ENCODE data around the gene SS18L1. TPM values are rescaled to one million over a fixed set of nuclear protein-coding genes. Genes with fewer than 3 reads are reported as not detected.

SS18L1 gene
- total RNA-seq, 1 experiment from 2014 or later = 29.0 TPM

DNA sequence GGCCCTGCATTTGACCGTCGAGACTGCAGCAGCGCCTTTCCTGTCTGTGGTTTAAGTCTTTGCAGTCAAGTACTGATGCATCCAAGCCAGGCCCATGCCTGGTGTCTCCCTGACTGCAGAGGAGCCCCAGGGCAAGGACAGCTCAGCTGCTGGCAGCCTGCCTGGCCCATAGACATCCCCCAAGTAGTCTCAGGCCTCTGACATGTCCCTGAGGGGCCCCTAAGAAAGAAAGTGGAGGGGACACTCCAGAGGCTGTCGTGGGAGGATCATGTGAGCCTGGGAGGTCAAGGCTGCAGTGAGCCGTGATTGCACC lies 58.5 kb downstream of the SS18L1 start:
- no peak overlapping the region for H3K27ac ChIP-seq
- no peaks in the 10 kb centered on the region; the same call in 1 of the 2 replicates for H3F3A ChIP-seq (ENCODE audit: insufficient read depth, low read depth)
- BruUV-seq (replicated peaks) = no TSS peak
- H3K4me1 ChIP-seq (replicated peaks; ENCODE audit: insufficient read depth) = no peaks in the 10 kb centered on the region
- peaks cover 3% of the 10 kb centered on the region; the same call in 1 of the 2 replicates for H3K36me3 ChIP-seq (ENCODE audit: low read depth)
- H3K27me3 ChIP-seq (ENCODE audit: insufficient read depth, low read depth) = no peaks in the 10 kb centered on the region
- intact Hi-C loops (cut with micrococcal nuclease; ENCODE audit: unreplicated experiment) = no loop called here
- no peak overlapping the region for H3K4me2 ChIP-seq
- TF ChIP-seq, protein P1, sequence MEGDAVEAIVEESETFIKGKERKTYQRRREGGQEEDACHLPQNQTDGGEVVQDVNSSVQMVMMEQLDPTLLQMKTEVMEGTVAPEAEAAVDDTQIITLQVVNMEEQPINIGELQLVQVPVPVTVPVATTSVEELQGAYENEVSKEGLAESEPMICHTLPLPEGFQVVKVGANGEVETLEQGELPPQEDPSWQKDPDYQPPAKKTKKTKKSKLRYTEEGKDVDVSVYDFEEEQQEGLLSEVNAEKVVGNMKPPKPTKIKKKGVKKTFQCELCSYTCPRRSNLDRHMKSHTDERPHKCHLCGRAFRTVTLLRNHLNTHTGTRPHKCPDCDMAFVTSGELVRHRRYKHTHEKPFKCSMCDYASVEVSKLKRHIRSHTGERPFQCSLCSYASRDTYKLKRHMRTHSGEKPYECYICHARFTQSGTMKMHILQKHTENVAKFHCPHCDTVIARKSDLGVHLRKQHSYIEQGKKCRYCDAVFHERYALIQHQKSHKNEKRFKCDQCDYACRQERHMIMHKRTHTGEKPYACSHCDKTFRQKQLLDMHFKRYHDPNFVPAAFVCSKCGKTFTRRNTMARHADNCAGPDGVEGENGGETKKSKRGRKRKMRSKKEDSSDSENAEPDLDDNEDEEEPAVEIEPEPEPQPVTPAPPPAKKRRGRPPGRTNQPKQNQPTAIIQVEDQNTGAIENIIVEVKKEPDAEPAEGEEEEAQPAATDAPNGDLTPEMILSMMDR (conservative IDR thresholded peaks at IDR 0.05) = no peak
- no peak for TF ChIP-seq EZH2 (IDR thresholded peaks at IDR 0.05; ENCODE audit: low read depth)
- H3K4me3 ChIP-seq = no peak overlapping the region
- no peaks in the 10 kb centered on the region for H3K9me2 ChIP-seq (ENCODE audit: insufficient read depth)
- no peaks in the 10 kb centered on the region for H3K9me3 ChIP-seq (ENCODE audit: insufficient read depth, low read depth)
- no peaks in the 10 kb centered on the region for H3K79me2 ChIP-seq (ENCODE audit: low read depth)
- no peak for DNase-seq
- peaks cover 7% of the 10 kb centered on the region for H4K20me1 ChIP-seq (ENCODE audit: insufficient read depth)
- no peak overlapping the region for H2AFZ ChIP-seq
- ChIA-PET CTCF (no interaction called here), POLR2A (ENCODE audit: unreplicated experiment) (no interaction called here)

DNA sequence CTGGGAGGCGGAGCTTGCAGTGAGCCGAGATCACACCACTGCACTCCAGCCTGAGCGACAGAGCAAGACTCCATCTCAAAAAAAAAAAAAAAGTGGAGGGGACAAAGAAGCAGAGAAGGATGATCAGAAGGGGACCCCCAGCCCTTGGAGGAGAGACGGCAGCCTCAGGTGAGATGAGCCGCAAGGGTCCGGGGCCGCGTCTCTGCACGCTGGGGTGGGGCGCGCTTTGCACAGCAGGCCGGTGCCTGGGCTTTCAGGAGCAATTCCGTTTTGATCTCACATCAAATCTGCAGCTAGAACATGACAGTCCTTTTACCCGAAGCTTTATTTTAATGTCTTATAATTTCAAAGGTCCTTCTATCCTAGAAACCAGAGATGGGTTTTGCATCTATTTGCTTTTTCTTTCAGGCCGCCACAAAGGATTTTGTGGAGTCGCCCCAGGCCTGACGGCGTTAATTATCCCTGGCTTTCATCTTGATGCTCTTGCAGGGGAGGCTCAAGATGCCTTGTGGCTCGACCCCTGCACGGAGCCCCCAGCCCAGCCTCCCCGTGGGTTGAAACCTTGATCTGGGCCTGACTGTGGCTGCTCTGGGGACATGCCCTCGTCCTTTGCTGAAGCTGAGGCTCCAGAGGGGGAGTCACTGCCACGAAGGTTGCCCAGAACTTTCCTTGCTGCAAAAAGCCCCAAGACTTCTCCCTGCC lies 59.3 kb downstream of the SS18L1 start:
- Histone ChIP-seq H3K4me3 (no peak overlapping the region), H2AFZ (no peak overlapping the region), H3K27me3 (ENCODE audit: insufficient read depth, low read depth) (no peaks in the 10 kb centered on the region), H3K36me3 (ENCODE audit: low read depth) (peaks cover 3% of the 10 kb centered on the region; the same call in 1 of the 2 replicates), H3K9me3 (ENCODE audit: insufficient read depth, low read depth) (no peaks in the 10 kb centered on the region), H3K79me2 (ENCODE audit: low read depth) (no peaks in the 10 kb centered on the region), H3K27ac (no peak overlapping the region), H3K4me1 (replicated peaks; ENCODE audit: insufficient read depth) (no peaks in the 10 kb centered on the region), H3K4me2 (no peak overlapping the region), H3F3A (ENCODE audit: insufficient read depth, low read depth) (peaks cover 3% of the 10 kb centered on the region; the same call in 1 of the 2 replicates), H3K9me2 (ENCODE audit: insufficient read depth) (no peaks in the 10 kb centered on the region), H4K20me1 (ENCODE audit: insufficient read depth) (peaks cover 7% of the 10 kb centered on the region)
- TF ChIP-seq, protein P1 (conservative IDR thresholded peaks at IDR 0.05) = no peak
- TF ChIP-seq EZH2 (IDR thresholded peaks at IDR 0.05; ENCODE audit: low read depth) = no peak
- intact Hi-C loops (cut with micrococcal nuclease; ENCODE audit: unreplicated experiment) = no loop called here
- no peak for DNase-seq
- POLR2A ChIA-PET (ENCODE audit: unreplicated experiment) = no interaction called here
- CTCF ChIA-PET = no interaction called here
- BruUV-seq (replicated peaks) = TSS peak; percentile 35

DNA sequence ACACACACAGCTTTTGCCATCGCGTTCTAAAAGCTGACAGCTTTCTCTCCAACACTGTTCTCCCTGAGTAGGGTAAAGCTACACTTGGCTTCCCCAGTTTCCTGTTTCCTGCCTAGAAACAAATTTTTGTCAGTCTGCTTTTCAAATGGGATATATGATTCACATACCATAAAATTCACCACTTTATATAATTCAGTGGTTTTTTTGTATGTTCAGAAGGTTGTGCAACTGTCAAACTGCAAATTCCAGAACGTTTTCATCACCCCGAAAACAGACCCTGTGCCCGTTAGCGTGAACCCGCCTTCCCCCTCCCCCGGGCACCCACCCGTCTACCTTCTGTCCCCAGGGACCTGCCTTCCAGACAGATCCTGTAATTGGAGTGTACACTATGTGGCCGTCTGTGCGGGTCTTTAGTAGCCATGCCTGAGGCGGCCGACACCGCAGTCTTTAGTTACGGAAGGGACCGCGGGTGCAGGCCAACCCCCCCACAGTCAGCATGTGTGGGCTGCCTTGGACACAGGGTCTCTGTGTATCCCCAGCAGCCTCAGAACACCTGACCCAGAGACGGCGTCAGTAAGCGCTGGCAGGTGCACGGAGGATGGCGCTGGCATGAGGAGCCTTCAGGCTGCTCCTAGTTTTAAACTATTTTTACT lies 59.9 kb downstream of the SS18L1 start:
- DNase-seq = no peak
- H3K27ac ChIP-seq = no peak overlapping the region
- CTCF ChIA-PET = no interaction called here
- POLR2A ChIA-PET (ENCODE audit: unreplicated experiment) = no interaction called here
- no peaks in the 10 kb centered on the region for H3K9me2 ChIP-seq (ENCODE audit: insufficient read depth)
- H2AFZ ChIP-seq = no peak overlapping the region
- no peaks in the 10 kb centered on the region for H3K79me2 ChIP-seq (ENCODE audit: low read depth)
- no peak overlapping the region for H3K4me3 ChIP-seq
- BruUV-seq (replicated peaks) = no TSS peak
- peaks cover 8% of the 10 kb centered on the region for H4K20me1 ChIP-seq (ENCODE audit: insufficient read depth)
- no peaks in the 10 kb centered on the region for H3K9me3 ChIP-seq (ENCODE audit: insufficient read depth, low read depth)
- H3K4me1 ChIP-seq (replicated peaks; ENCODE audit: insufficient read depth) = no peaks in the 10 kb centered on the region
- H3K27me3 ChIP-seq (ENCODE audit: insufficient read depth, low read depth) = no peaks in the 10 kb centered on the region
- H3K4me2 ChIP-seq = no peak overlapping the region
- peaks cover 5% of the 10 kb centered on the region; the same call in 1 of the 2 replicates for H3F3A ChIP-seq (ENCODE audit: insufficient read depth, low read depth)
- H3K36me3 ChIP-seq (ENCODE audit: low read depth) = peaks cover 3% of the 10 kb centered on the region; the same call in 1 of the 2 replicates
- intact Hi-C loops (cut with micrococcal nuclease; ENCODE audit: unreplicated experiment) = no loop called here
- TF ChIP-seq, protein P1 (conservative IDR thresholded peaks at IDR 0.05) = no peak
